Measurements from ENCODE around the gene RMI1.

The RMI1 gene

GRCh38 chr9:83957248-83957513, 23.4 kb upstream of the RMI1 start:
- H3K27ac ChIP-seq: peak overlapping the region in 1 of 2 donors; percentile 89
- H3K4me3 ChIP-seq: peak overlapping the region; percentile 87
- no peak for TF ChIP-seq CTCF (IDR thresholded peaks at IDR 0.05)
- no peak for DNase-seq (ENCODE audit: low spot score)

GRCh38 chr9:83959061-83959460, 21.5 kb upstream of the RMI1 start:
- no peak overlapping the region for H3K27ac ChIP-seq
- TF ChIP-seq CTCF (IDR thresholded peaks at IDR 0.05): no peak
- DNase-seq (ENCODE audit: low spot score): no peak
- no peak overlapping the region for H3K4me3 ChIP-seq

GRCh38 chr9:83960991-83961390, 19.6 kb upstream of the RMI1 start:
- TF ChIP-seq CTCF (IDR thresholded peaks at IDR 0.05): no peak
- no peak overlapping the region for H3K27ac ChIP-seq

GRCh38 chr9:83962165-83962564, 18.4 kb upstream of the RMI1 start:
- DNase-seq (ENCODE audit: low spot score): no peak
- no peak overlapping the region for H3K4me3 ChIP-seq
- no peak for TF ChIP-seq CTCF (IDR thresholded peaks at IDR 0.05)
- no peak overlapping the region for H3K27ac ChIP-seq

More at GRCh38 chr9:83960991-83961390, 19.6 kb upstream of the RMI1 start:
- DNase-seq (ENCODE audit: low spot score): no peak
- no peak overlapping the region for H3K4me3 ChIP-seq

- no peak for DNase-seq (ENCODE audit: low spot score)
- Histone ChIP-seq H3K27ac (no peak overlapping the region), H3K4me3 (no peak overlapping the region)
- TF ChIP-seq CTCF (IDR thresholded peaks at IDR 0.05): no peak
These were observed 15.6 kb upstream of the RMI1 start for GRCh38 chr9:83964973-83965349.

- Histone ChIP-seq H3K4me3 (no peak overlapping the region), H3K27ac (no peak overlapping the region)
- no peak for TF ChIP-seq CTCF (IDR thresholded peaks at IDR 0.05)
- DNase-seq (ENCODE audit: low spot score): no peak
These were observed 15.0 kb upstream of the RMI1 start for GRCh38 chr9:83965350-83966208.

- TF ChIP-seq CTCF (IDR thresholded peaks at IDR 0.05): no peak
- Histone ChIP-seq H3K4me3 (no peak overlapping the region), H3K27ac (no peak overlapping the region)
- no peak for DNase-seq (ENCODE audit: low spot score)
These were observed 14.4 kb upstream of the RMI1 start for GRCh38 chr9:83966209-83966582.

All from coronary artery (tissue), 2 donors.